Measurements from ENCODE around the gene FOXC1.

DNA sequence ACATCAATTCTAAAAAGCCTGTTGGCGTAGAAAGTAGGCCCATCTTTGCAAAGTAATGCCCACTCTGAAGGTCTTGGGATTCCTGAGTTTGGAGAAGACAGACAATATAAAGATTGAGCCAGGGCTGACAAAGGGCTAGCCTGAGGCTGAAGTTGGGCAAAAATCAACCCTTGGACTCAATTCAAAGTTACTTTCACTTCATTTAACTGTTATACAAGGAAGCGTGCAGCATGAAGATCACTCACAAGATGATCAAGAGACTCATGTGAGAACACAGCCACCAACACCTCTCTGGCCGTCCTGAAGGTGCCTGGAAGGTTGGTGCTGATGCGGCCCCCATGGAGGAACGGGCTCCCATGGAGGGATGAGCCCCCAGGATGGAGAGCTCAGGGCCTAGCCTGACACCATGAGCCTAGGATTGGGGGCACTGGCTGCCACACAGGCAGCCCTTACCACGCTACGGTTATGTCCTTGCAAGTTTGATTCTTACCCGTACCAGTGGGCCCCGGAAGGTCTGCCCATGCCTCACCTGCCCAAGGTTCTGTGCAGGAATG lies 26.6 kb downstream of the FOXC1 start:
- no peak for TF ChIP-seq POLR2AphosphoS5 (IDR thresholded peaks at IDR 0.05; ENCODE audit: low read depth, low read length)
- no peak for TF ChIP-seq TAF1 (IDR thresholded peaks at IDR 0.05; ENCODE audit: low read depth, low read length)
- no peak for TF ChIP-seq POLR2A (IDR thresholded peaks at IDR 0.05; ENCODE audit: low read depth, low read length)
- TF ChIP-seq SPI1 (IDR thresholded peaks at IDR 0.05; ENCODE audit: low read depth, low read length) = no peak
- TF ChIP-seq PAX5 (IDR thresholded peaks at IDR 0.05; ENCODE audit: insufficient read depth, low read length, severe bottlenecking) = no peak
- TF ChIP-seq POU2F2 (IDR thresholded peaks at IDR 0.05; ENCODE audit: low read depth, low read length) = no peak

All from GM12891 (cell line).